GM19372 (cell line): ENCODE results near the gene UROC1.

Source experiments
- ATAC-seq: cut with Tn5 transposase; IDR thresholded peaks from one replicate; pipeline ENCODE4 v1.9.1; 2021; ENCODE audit warnings: mild to moderate bottlenecking, low read depth, moderate library complexity; ENCODE audit not compliant: unreplicated experiment

Gene UROC1

DNA sequence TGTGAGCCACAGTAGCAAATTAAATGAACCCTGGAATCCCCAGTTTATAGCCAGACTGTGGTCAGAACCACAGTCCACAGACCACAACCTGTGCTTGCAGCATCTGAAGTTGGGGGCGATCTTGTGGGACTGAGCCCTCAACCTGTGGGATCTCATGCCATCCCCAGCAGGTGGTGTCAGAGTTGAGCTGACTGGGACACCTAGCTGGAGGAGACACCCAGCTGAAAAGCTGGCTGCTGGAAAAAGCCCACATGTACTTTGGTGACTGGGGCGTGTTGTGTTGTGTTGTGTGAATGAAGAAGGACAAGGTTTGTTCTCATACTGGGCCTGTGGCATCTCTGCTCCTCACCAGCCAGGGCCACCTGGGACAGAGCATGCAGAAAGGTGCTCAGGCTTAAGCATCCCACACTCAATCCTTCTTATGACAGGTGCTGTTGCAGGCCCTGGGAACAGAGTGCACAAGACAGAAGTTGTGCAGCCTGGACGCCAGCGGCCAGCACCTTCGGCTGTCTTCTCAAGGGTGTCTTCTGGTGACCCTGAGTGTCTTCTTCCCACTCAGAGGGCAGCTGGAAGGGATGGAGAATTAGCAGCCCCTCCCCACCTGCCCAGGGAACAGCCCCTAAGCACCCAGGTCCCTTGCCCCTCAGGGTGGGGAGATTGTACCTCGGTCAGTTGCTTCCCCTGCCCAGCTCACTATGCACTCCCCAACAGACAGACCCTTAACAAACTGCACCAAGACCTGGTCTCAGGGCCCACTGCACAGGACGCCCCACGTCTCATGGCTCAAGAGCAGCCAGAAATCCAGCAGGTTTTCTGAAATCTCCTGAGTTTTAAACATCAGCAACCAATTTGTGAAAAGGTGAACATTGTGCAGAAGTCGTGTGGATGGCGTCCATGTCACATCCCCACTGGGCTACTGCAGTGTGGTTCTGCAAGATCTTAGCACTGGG lies 2.2 kb upstream of the UROC1 start:
- ATAC-seq = no peak

DNA sequence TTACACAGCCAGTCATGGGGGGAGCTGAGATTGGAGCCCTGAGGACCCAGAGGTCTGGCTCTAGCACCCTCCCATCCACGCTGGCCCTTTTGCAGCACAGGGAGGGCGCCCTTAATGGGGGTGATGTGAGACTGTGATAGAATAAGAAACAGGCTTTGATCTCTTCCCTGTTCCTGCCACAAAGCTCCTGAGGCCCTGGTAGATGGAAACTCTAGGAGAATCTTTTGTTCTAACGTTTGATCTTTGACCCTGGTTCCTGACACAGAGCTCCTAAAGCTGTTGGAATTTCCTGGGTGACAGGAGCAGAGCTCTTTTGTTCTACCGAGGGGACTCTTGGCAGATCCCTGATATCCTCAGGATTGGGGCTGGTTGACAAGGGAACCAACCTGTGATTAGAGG lies 1.2 kb upstream of the UROC1 start:
- ATAC-seq = no peak

GRCh38 chr3:126517986-126518778 lies 609 bp upstream of the UROC1 start:
- no peak for ATAC-seq

DNA sequence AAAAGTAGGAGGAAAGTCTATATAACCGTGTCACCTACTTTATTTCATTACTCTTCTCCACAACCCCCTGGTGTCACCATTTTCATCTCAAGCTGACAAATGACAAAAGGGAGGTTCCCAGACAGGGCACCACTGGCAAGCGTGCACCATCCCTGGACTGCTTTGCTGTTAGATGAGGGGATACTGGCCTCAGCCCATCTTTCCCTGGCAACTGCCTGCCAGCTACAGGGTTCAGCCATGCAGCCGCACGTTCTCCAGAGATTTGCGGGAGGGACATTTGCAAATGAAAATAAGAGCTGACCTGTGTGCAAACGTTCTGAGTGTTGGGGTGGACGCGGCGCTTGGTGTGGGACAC lies 660 bp downstream of the UROC1 start:
- no peak for ATAC-seq

DNA sequence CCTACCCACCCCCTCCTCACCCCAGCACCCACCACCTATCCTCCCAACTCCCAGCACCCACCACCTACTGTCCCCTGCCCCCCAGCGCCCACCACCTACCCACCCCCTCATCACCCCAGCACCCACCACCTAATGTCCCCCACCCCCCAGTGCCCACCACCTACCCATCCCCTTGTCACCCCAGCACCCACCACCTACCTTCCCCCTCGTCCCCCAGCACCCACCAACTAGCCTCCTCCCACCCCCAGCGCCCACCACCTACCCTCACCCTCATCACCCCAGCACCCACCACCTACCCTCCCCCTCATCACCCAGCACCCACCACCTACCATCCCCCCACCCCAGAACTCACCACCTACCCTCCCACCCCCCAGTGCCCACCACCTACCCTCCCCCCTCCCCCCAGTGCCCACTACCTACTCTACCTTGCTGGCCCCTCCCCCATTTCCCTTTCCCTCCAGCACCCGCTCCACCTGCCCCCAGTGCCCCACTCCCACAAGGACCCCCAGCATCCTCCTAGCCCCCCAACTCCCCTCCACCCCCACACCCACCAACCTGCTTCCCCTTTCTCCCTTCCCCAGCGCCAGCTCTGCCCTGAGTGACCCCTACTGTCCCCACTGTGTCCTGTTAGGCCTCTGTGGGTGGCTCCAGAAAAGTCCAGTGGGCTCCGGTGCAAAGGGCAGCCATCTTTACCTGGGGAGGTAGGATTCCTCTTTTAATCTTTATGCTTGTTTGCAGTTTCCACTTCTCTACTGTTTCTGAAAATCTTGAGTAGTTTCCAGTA lies 1.2 kb downstream of the UROC1 start:
- ATAC-seq = no peak

DNA sequence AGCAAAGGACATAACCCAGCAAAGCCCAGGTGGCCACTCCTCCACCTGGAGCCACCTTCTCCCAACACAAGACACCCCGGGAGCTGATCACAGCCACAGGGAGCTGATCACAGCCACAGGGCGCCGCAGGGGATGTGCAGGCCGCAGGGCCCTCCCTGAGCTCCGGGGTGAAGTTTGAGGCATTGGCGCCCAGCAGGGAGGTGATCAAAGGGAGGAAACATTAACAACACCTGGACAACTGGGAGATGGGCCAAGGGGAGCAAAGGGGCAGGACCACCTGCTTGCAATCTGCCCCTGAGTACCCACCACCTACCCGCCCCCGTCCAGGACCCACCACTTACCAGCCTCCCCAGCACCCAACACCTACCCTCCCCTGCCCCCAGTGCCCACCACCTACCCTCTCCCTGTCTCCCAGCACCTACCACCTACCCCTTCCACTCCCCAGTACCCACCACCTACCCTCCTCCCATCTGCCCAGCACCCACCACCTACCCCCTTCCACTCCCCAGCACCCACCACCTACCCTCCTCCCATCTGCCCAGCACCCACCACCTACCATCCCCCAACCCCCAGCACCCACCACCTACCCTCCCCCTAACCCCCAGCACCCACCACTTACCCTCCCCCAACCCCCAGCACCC lies 2.4 kb downstream of the UROC1 start:
- ATAC-seq = no peak

- ATAC-seq = no peak
These were observed 3.4 kb downstream of the UROC1 start for GRCh38 chr3:126514161-126514560.

DNA sequence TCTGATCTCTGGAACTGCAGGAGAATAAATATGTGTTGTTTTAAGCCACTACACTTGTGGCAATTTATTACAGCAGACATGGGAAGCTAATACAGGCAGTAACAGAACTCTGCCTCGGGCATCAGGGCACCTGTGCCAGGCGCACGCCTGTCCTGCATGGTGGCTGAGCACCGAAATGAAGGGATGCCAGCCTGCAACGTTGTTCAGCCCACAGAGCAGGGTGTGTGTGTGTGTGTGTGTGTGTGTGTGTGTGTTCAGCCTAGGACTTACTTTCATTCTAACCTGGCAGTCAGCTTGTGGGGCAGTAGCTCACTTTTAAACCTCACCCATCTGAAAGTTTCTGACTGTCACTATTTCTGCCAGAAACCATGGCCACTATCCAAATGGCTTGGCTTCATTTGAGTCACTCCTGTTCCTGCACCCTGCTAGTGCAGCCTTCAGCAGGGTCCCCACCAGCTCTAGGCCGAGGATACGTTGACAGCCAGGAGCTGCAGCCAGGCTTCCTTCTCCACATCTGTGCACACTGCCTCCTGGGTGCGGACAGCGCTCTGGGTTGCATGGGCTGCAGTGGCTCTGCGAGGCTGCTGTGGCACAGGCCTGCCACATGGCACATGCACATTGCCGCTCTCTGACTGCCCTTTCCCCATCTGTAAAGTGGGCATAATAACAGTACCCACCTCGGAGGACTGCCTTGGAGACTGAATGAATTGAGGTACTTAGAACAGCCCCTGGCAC lies 4.5 kb downstream of the UROC1 start:
- ATAC-seq = no peak

DNA sequence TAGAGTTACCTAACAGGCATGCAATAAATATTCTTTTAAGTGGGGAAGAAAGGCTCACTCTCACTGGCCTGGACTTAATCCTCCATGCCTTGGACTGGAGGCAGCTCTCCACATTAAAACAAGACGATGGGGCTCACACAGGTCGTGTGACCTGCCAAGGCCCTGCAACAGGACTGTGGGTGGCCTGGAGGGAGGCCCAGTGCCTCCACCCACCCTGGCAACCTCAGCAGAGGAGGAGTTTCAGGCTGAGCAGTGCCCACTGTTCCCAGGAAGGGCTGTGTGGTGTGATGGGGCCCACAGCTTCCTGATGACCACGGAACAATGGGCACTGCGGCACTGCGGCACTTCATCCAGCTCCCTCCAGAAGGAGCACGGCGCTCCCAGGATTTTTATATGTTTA lies 5.5 kb downstream of the UROC1 start:
- ATAC-seq = no peak

DNA sequence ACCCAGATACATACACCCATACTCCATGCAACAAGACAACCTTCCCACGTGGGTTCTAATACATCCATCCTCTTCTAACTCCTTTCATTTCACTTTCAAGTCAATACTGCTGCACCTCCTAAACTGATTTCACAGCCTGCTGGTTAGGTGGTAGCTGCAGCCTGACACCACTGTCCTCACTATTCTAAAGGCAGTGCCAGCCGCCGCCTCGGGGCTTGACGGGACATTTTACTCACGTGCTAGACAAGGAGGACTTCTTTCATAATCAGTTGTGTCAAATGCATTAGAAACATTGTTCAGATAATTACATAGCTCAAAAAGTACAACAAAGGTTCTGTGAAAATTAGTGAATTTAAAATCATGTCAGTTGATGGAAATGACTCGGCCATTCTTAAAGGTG lies 6.3 kb downstream of the UROC1 start:
- no peak for ATAC-seq

DNA sequence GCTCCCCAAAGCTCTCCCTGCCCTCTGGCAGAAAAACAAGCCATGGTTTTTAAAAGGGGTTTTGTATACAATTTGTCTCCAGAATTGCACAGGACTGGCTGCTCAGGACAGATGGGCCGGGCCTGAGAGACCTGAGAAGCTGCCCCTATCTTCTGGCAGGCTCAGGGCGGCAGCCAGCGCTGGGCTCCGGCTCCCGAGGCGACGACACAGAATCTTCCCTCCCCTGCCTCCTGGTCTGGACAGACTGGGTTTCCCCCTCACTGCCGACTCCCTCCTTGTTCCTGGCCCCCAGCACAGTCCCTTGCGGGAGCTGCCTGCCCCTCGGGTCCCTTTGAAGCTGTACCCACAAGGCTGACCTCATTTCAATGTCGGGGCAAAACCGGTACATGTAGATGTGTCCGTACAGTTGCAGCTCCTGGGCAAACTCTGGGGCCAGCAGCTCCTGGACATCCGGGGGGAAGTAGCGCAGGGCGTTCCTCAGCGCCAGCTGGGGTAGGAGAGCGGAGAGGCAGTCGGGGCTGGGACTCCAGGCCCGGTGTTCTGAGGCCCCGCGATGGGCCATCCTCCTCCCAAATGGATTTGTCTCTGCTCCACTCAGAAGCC lies 7.2 kb downstream of the UROC1 start:
- no peak for ATAC-seq

DNA sequence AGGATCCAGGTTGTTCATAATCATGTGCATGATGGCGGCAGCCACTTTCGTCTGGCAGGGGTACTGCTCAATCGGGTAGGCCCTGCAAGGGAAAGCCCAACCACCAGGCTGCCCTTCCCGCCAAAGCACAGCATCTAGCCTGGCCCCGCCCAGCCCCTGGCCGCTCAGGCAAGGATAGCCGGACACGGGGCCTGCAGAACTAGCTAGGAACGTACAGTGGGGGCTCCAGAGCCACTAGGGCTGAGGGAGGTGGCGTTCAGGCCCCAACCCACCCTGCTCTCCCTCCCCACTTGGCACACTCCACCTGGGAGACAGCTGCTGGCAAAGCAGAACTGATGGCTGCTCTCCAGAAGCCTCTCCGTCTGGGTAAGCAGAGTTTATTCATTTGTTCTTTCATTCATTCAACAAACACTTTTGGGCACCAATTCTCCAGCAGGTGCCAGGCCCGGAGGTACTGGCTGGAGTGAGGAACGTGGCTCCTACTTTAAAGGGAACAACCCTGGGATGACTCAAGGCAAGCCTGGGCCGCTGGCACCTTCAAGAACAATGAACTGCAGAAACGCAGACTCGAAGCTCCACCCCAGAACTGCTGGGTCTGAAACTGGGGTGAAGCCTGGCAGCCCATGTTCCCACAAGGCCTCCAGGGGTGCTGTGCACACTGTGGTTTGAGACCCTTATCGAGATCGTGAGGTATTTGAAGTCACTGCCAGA lies 7.8 kb downstream of the UROC1 start:
- ATAC-seq = no peak

GRCh38 chr3:126508564-126508964 lies 9.0 kb downstream of the UROC1 start:
- no peak for ATAC-seq

DNA sequence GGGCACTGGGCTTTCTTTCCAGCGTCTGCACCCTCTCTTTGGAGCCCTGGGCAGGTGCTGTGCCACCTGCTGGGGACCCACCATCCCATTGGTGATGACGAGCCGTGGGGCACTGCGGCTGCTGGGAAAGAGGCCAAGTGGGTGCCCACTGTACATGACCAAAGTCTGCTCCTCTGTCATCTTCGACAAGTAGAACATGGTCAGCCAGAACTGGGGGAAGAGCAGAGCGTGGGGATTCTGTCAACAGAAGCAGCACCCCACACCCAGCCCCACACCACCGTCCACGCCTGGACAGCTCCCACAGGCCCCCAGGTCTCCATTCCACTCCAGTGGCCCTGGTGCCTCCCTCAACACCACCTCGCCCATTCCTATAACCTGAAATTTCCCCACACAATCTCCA lies 9.7 kb downstream of the UROC1 start:
- ATAC-seq = no peak

- no peak for ATAC-seq
These were observed 13.9 kb downstream of the UROC1 start for GRCh38 chr3:126503701-126504100.

DNA sequence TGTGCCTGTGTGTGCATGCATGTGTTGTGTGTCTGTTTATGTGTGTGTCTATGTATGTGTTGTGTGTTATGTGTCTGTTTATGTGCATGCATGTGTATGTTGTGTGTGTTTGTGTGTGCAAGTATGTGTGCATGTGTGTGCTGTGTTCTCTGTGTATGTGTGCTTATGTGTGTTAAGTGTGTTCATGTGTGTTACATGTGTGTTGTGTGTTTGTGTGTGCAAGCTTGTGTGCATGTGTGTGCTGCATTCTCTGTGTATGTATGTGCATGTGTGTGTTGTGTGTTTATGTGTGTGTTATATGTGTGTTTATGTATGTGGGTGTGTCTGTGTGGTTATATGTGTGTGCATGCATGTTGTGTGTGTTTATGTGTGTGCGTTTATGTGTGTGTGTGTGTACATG lies 14.9 kb downstream of the UROC1 start:
- no peak for ATAC-seq

DNA sequence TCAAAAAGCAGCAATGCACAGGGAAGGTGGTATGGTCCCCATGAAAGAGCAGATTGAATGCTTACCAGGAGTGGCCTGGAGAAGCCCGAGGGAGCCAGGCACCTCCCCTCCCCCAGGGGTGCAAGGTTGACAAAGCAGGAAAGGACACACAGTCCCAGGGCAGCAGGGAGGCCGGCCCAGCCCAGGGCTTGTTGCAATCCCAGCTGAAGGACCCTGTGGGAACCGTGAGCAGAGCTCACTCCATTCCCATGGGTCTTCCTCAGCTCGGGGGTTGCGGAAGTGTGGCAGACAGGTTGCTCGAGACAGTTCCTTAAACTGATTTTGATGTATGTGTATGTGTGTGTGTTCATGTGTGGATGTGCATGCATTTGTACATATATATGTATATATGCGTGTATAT lies 15.8 kb downstream of the UROC1 start:
- no peak for ATAC-seq

GRCh38 chr3:126501054-126501453 lies 16.5 kb downstream of the UROC1 start:
- ATAC-seq = no peak

GRCh38 chr3:126500016-126500415 lies 17.6 kb downstream of the UROC1 start:
- ATAC-seq = no peak
